GM12865 (cell line): Measurements from ENCODE around the gene OBP2A.
"Not testable (repeated sequence)": the region's sequence is repeated elsewhere in the genome, so short reads cannot be mapped to it uniquely, and the experiment has no call there.

Experiments used
- DNase-seq: peaks from one replicate; pipeline ENCODE4 v3.0.0; 2010; ENCODE audit warnings: low read depth
- H3K4me3 ChIP-seq: 2 replicates; pipeline ENCODE4 v1.5.1; 2011; ENCODE audit warnings: mild to moderate bottlenecking, low read depth, low read length, control low read depth
- CTCF ChIP-seq: IDR thresholded peaks from 2 replicates; pipeline ENCODE4 v1.5.1; 2011; ENCODE audit warnings: low read length, control low read depth, low read depth, inconsistent platforms; ENCODE audit not compliant: insufficient read depth; ENCODE audit errors: missing control alignments

The OBP2A gene

DNA sequence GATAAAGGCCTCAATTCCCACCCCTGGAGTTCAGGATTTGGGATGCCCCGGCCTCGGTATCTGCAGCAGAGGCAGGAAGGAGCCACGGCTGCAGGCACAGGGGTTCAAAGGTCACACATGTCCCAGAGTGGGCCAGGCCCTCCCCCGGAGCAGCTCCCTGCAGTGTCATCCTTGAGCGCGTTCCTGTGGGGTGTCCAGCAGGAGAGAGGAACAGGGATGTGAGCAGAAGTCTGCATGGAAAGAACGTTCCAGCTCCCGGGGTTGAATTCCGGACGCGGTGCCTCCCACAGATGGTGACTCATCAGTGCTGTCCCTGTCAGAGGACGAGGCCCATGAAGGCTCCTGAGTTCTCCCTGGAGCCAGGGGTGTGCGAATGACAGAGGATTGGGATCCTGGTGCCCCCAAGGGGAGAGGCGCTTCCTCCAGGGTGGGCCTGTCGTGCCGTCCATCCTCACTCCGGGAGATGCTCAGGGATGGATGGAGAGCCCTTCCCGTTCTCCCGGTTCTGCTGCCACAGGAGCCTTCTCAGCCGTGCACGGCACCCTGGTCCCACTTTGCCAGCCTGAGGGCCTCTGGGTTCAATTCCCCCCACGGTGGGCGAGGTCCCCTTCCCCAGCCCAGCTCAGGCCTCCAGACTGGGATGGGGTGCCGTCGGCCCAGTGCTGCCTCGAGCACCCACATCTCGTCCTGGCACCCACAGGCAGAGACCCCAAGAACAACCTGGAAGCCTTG is 21.6 kb upstream of the OBP2A start:
- H3K4me3 ChIP-seq = no peak overlapping the region
- DNase-seq = no peak
- no peak for TF ChIP-seq CTCF

- no peak for TF ChIP-seq CTCF
- no peak overlapping the region for H3K4me3 ChIP-seq
- no peak for DNase-seq
Observed at GRCh38 chr9:135525241-135526088, 20.5 kb upstream of the OBP2A start.

- DNase-seq = no peak
- H3K4me3 ChIP-seq = no peak overlapping the region
- no peak for TF ChIP-seq CTCF
Observed at GRCh38 chr9:135526089-135526729, 19.7 kb upstream of the OBP2A start.

DNA sequence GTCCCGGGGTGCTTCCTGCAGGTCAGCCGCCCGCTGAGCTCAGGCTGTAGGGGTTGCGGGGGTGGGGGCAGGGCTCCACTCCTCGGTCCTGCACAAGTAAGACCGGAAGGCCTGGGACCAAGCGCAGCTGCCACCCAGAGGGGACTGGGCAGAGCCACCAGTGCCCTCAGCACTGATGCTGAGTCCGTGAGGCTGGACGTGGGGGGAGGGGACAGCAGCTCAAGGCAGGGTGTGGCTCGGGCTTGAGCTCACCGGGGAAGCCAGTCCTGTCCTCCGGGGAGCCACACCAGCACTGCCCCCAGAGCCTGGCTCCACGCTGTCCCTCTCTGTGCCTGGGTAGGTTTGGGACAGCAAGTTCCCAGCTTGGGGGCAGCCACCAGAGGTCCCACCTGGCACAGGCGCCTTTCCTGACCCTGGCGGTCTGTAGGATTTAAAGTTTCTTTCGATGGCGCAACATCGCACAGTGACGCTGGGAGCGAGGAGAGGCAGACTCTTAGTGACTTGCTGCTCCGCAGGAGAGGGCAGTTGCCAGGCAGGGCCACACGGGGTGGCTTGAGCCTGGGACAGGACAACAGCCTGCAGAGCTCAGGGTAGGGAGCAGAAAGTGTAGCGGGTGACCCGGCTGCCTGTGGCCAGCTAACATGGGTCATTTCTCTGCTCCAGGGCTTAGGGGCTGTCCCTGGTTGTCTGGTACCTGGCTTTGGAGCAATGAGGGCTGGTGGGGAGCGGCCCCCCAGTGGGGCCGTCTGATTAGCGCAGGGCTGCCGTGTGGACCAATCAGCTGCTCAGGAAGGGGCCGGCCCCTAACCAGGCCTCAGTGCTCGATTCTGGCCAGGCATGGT is 19.0 kb upstream of the OBP2A start:
- no peak overlapping the region for H3K4me3 ChIP-seq
- DNase-seq = no peak
- TF ChIP-seq CTCF = no peak

GRCh38 chr9:135528842-135529435 is 17.0 kb upstream of the OBP2A start:
- not testable (repeated sequence) for H3K4me3 ChIP-seq, DNase-seq

DNA sequence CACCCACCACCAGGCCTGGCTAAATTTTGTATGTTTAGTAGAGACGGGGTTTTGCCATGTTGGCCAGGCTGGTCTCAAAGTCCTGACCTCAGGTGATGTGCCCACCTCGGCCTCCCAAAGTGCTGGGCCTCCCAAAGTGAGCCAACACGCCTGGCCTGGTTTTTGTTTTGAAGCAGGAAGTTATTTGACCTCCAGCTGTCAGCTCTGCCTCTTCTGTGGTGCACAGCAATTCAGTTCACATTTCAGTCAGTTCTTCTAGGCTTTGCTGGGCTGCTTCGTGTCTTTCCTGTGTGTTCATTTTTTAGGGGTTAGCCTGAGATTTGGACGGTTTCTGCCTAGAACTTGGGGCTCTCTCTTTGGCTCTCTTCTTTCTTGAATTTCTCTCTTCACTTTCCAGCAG is 15.8 kb upstream of the OBP2A start:
- TF ChIP-seq CTCF = no peak
- no peak for DNase-seq

More for the DNA sequence above, 15.8 kb upstream of the OBP2A start:
- H3K4me3 ChIP-seq = no peak overlapping the region
